SK-N-SH treated with all-trans-retinoic acid at 6 μM for 48 hours (cell line): ENCODE results near the gene ESYT3.

Source experiments
- ATAC-seq: fragments of 200-7000 bp; cut with Tn5 transposase; 3 replicates; pipeline ENCODE4 v1.9.1; 2020; ENCODE audit warnings: mild to moderate bottlenecking, moderate library complexity
- ARNTL ChIP-seq: fragments of 450-650 bp; formaldehyde crosslinking; IDR thresholded peaks from 2 replicates; pipeline ENCODE4 v1.5.0; 2020; ENCODE audit warnings: low read depth, mild to moderate bottlenecking, moderate library complexity, borderline replicate concordance
- BACH2 ChIP-seq: fragments of 250-450 bp; sonication (Bioruptor Pico); IDR thresholded peaks from 2 replicates; pipeline ENCODE4 v1.9.0; 2021; ENCODE audit warnings: mild to moderate bottlenecking, borderline replicate concordance
- CREB5 ChIP-seq: fragments of 250-450 bp; sonication (Bioruptor Pico); IDR thresholded peaks from 2 replicates; pipeline ENCODE4 v1.5.1; 2020; ENCODE audit warnings: low read depth, mild to moderate bottlenecking, moderate library complexity
- CSDC2 ChIP-seq: fragments of 250-450 bp; sonication (Bioruptor Pico); IDR thresholded peaks from 2 replicates; pipeline ENCODE4 v1.5.0; 2020; ENCODE audit warnings: mild to moderate bottlenecking, moderate library complexity
- CSRNP3 ChIP-seq: fragments of 250-450 bp; sonication (Bioruptor Pico); IDR thresholded peaks from 2 replicates; pipeline ENCODE4 v1.5.1; 2021; ENCODE audit warnings: mild to moderate bottlenecking, moderate library complexity
- ESRRG ChIP-seq: fragments of 250-450 bp; sonication (Bioruptor Pico); IDR thresholded peaks from 2 replicates; pipeline ENCODE4 v1.6.1; 2021; ENCODE audit warnings: mild to moderate bottlenecking
- ISL1 ChIP-seq: fragments of 250-450 bp; sonication (Bioruptor Pico); IDR thresholded peaks from 2 replicates; pipeline ENCODE4 v2.1.2; 2022; ENCODE audit warnings: mild to moderate bottlenecking, moderate library complexity
- PATZ1 ChIP-seq: fragments of 250-450 bp; sonication (Bioruptor Pico); IDR thresholded peaks from 2 replicates; pipeline ENCODE4 v1.8.0; 2020; ENCODE audit warnings: mild to moderate bottlenecking, moderate library complexity, borderline replicate concordance
- POU6F1 ChIP-seq: fragments of 250-450 bp; sonication (Bioruptor Pico); IDR thresholded peaks from 2 replicates; pipeline ENCODE4 v1.8.0; 2021; ENCODE audit warnings: low read depth, mild to moderate bottlenecking, moderate library complexity, borderline replicate concordance
- PPARA ChIP-seq: fragments of 250-450 bp; sonication (Bioruptor Pico); IDR thresholded peaks from 2 replicates; pipeline ENCODE4 v1.5.0; 2020; ENCODE audit warnings: mild to moderate bottlenecking, borderline replicate concordance
- RARB ChIP-seq: fragments of 250-450 bp; sonication (Bioruptor Pico); IDR thresholded peaks from 2 replicates; pipeline ENCODE4 v1.8.0; 2021; ENCODE audit warnings: mild to moderate bottlenecking, moderate library complexity
- SNAI2 ChIP-seq: fragments of 250-450 bp; sonication (Bioruptor Pico); IDR thresholded peaks from 2 replicates; pipeline ENCODE4 v1.5.0; 2020; ENCODE audit warnings: mild to moderate bottlenecking, moderate library complexity
- TCF4 ChIP-seq: fragments of 250-450 bp; sonication (Bioruptor Pico); IDR thresholded peaks from 2 replicates; pipeline ENCODE4 v1.8.0; 2021; ENCODE audit warnings: mild to moderate bottlenecking, moderate library complexity, borderline replicate concordance
- TOX ChIP-seq: fragments of 250-450 bp; sonication (Bioruptor Pico); IDR thresholded peaks from 2 replicates; pipeline ENCODE4 v1.8.0; 2021; ENCODE audit warnings: mild to moderate bottlenecking, moderate library complexity, borderline replicate concordance
- TSHZ2 ChIP-seq: fragments of 250-450 bp; sonication (Bioruptor Pico); IDR thresholded peaks from 2 replicates; pipeline ENCODE4 v1.5.0; 2020; ENCODE audit warnings: mild to moderate bottlenecking, moderate library complexity
- ZFP3 ChIP-seq: fragments of 250-450 bp; sonication (Bioruptor Pico); IDR thresholded peaks from 2 replicates; pipeline ENCODE4 v1.5.0; 2020; ENCODE audit warnings: mild to moderate bottlenecking, moderate library complexity
- ZFP30 ChIP-seq: fragments of 450-650 bp; formaldehyde crosslinking; IDR thresholded peaks from 2 replicates; pipeline ENCODE4 v1.5.0; 2022; ENCODE audit warnings: mild to moderate bottlenecking, moderate library complexity
- ZNF565 ChIP-seq: fragments of 450-650 bp; formaldehyde crosslinking; conservative IDR thresholded peaks from 2 replicates; pipeline ENCODE4 v1.5.0; 2020; ENCODE audit warnings: low read depth, mild to moderate bottlenecking, moderate library complexity
- ZNF70 ChIP-seq: fragments of 450-650 bp; formaldehyde crosslinking; IDR thresholded peaks from 2 replicates; pipeline ENCODE4 v1.5.0; 2020; ENCODE audit warnings: mild to moderate bottlenecking, moderate library complexity
- ZNF8 ChIP-seq: fragments of 450-650 bp; formaldehyde crosslinking; IDR thresholded peaks from 2 replicates; pipeline ENCODE4 v1.5.0; 2020; ENCODE audit warnings: mild to moderate bottlenecking, moderate library complexity

The ESYT3 gene

GRCh38 chr3:138389144-138389601 is 45.2 kb upstream of the ESYT3 start:
- no peak for TF ChIP-seq TOX (CRISPR knock-in tag)
- no peak for TF ChIP-seq ZFP3
- no peak for TF ChIP-seq TCF4
- no peak for TF ChIP-seq CSDC2 (CRISPR knock-in tag)
- TF ChIP-seq CREB5, result no peak
- TF ChIP-seq, all 23 proteins: peak for 0
- no peak for ATAC-seq

GRCh38 chr3:138389841-138390581 is 44.4 kb upstream of the ESYT3 start:
- ATAC-seq, result peak; percentile 96
- TF ChIP-seq RARB (CRISPR knock-in tag) (no peak), CSDC2 (CRISPR knock-in tag) (peak; percentile 36; the same call in 1 of the 2 replicates), TOX (CRISPR knock-in tag) (0 out of 2 replicates have a peak, but pooled peaks have one; percentile 42), PATZ1 (peak; percentile 64), CSRNP3 (CRISPR knock-in tag) (no peak), PPARA (no peak), ISL1 (CRISPR knock-in tag) (peak; percentile 69), CREB5 (peak; percentile 67; the same call in 1 of the 2 replicates), ZFP3 (0 out of 2 replicates have a peak, but pooled peaks have one; percentile 53), POU6F1 (CRISPR knock-in tag) (0 out of 2 replicates have a peak, but pooled peaks have one; percentile 10), BACH2 (CRISPR knock-in tag) (no peak)

- no peak for ATAC-seq
- TF ChIP-seq TCF4 (no peak), ZFP3 (no peak), ZNF565 (CRISPR knock-in tag) (no peak), PPARA (no peak), CSDC2 (CRISPR knock-in tag) (peak; percentile 7; the same call in 1 of the 2 replicates), BACH2 (CRISPR knock-in tag) (no peak)
Measured at GRCh38 chr3:138390582-138390932, 43.9 kb upstream of the ESYT3 start.

GRCh38 chr3:138394156-138394555 is 40.3 kb upstream of the ESYT3 start:
- no peak for ATAC-seq
- TF ChIP-seq CREB5 (no peak), ISL1 (CRISPR knock-in tag) (no peak), ESRRG (CRISPR knock-in tag) (no peak), ZFP30 (CRISPR knock-in tag) (no peak), CSDC2 (CRISPR knock-in tag) (no peak), ZFP3 (no peak), PATZ1 (no peak), ZNF70 (no peak), ZNF565 (CRISPR knock-in tag) (no peak), ZNF8 (CRISPR knock-in tag) (no peak), SNAI2 (CRISPR knock-in tag) (no peak), ARNTL (CRISPR knock-in tag) (no peak), TSHZ2 (no peak)
